Lower leg skin (tissue), 3 donors: Measurements from ENCODE around the gene GNG2.

Experiments used
- POLR2A ChIP-seq, 2 donors: fragments of 450-650 bp; IDR thresholded peaks; one replicate each; pipeline ENCODE4 v1.6.1; 2016 to 2017; ENCODE audit warnings: antibody characterized with exemption in 2 of 2, mild to moderate bottlenecking in 1 of 2, moderate library complexity in 1 of 2
- TF ChIP-seq, protein P1 (sequence below), 3 donors: fragments of 450-650 bp; IDR thresholded peaks; one replicate each; pipeline ENCODE4 v1.5.1; 2016; ENCODE audit warnings: antibody characterized with exemption in 3 of 3, mild to moderate bottlenecking in 3 of 3, moderate library complexity in 2 of 3

GRCh38 chr14:52013984-52014600 lies 153.7 kb downstream of the GNG2 start:
- TF ChIP-seq, protein P1, sequence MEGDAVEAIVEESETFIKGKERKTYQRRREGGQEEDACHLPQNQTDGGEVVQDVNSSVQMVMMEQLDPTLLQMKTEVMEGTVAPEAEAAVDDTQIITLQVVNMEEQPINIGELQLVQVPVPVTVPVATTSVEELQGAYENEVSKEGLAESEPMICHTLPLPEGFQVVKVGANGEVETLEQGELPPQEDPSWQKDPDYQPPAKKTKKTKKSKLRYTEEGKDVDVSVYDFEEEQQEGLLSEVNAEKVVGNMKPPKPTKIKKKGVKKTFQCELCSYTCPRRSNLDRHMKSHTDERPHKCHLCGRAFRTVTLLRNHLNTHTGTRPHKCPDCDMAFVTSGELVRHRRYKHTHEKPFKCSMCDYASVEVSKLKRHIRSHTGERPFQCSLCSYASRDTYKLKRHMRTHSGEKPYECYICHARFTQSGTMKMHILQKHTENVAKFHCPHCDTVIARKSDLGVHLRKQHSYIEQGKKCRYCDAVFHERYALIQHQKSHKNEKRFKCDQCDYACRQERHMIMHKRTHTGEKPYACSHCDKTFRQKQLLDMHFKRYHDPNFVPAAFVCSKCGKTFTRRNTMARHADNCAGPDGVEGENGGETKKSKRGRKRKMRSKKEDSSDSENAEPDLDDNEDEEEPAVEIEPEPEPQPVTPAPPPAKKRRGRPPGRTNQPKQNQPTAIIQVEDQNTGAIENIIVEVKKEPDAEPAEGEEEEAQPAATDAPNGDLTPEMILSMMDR (IDR thresholded peaks at IDR 0.05) = no peak
- TF ChIP-seq POLR2A (IDR thresholded peaks at IDR 0.05) = no peak
